ENCODE measurements around the gene COA5. TPM values are rescaled to one million over a fixed set of nuclear protein-coding genes. Genes with fewer than 3 reads are reported as not detected.

The COA5 gene
- polyA plus RNA-seq, 2 of the 4 experiments (the other 2 are of a cell fraction), result 32.7 to 43.3 TPM

- no peak for DNase-seq (ENCODE audit: low read depth in 1 of 2, low spot score in 1 of 2)
- Histone ChIP-seq H3K4me2 (no peak overlapping the region), H3K4me1 (no peaks in the 10 kb centered on the region), H3K27ac (no peak overlapping the region), H3K9me3 (no peaks in the 10 kb centered on the region), H3K4me3 (no peak overlapping the region)
- ATAC-seq, result no peak
- 93% methylated on average over 7 of the region's 7 CpGs for WGBS (ENCODE audit: missing lambda C conversion rate)
- TF ChIP-seq NR3C1 (IDR thresholded peaks at IDR 0.05) (no peak), ATOH8 (CRISPR knock-in tag; IDR thresholded peaks at IDR 0.05; ENCODE audit: low read depth) (no peak), HEYL (CRISPR knock-in tag; IDR thresholded peaks at IDR 0.05) (no peak), CTCF (IDR thresholded peaks at IDR 0.05) (no peak), KDM5A (IDR thresholded peaks at IDR 0.05) (no peak), ESRRA (IDR thresholded peaks at IDR 0.05; ENCODE audit: borderline replicate concordance, low read length) (no peak), NPAS2 (CRISPR knock-in tag; IDR thresholded peaks at IDR 0.05; ENCODE audit: borderline replicate concordance) (no peak), FOSB (CRISPR knock-in tag; IDR thresholded peaks at IDR 0.05) (no peak), PHF8 (IDR thresholded peaks at IDR 0.05; ENCODE audit: borderline replicate concordance, low read depth) (no peak)
- POLR2A ChIA-PET, result no interaction called here
- CTCF ChIA-PET, result interaction anchor here (0.8 to 1.5 kb wide), 2 partner anchors 14 to 171 kb away, joined by 4 read pairs; no protein-coding TSS in a partner anchor
- FAIRE-seq, result no peak
Measured at GRCh38 chr2:98583276-98583675, 25.0 kb downstream of the COA5 start.

GRCh38 chr2:98582523-98582922 lies 25.8 kb downstream of the COA5 start:
- ChIA-PET CTCF (no interaction called here), POLR2A (no interaction called here)
- WGBS (ENCODE audit: missing lambda C conversion rate), result 93% methylated on average over 9 of the region's 9 CpGs
- TF ChIP-seq FOXS1 (CRISPR knock-in tag; IDR thresholded peaks at IDR 0.05) (no peak), TP53 (CRISPR knock-in tag; IDR thresholded peaks at IDR 0.05) (no peak)
- no peak for ATAC-seq
- Histone ChIP-seq H3K4me1 (no peaks in the 10 kb centered on the region), H3K4me2 (no peak overlapping the region), H3K9me3 (no peaks in the 10 kb centered on the region), H3K27ac (no peak overlapping the region), H3K4me3 (no peak overlapping the region)
- DNase-seq (ENCODE audit: low read depth in 1 of 2, low spot score in 1 of 2), result no peak
- no peak for FAIRE-seq

GRCh38 chr2:98580656-98581284 lies 27.5 kb downstream of the COA5 start:
- no peak overlapping the region for H3K27ac ChIP-seq
- H3K4me2 ChIP-seq, result no peak overlapping the region
- no peak for TF ChIP-seq PHF8 (IDR thresholded peaks at IDR 0.05; ENCODE audit: borderline replicate concordance, low read depth)
- TF ChIP-seq POLR2AphosphoS2 (conservative IDR thresholded peaks at IDR 0.05; ENCODE audit: low read length), result no peak
- no peak for TF ChIP-seq CEBPB (IDR thresholded peaks at IDR 0.05)
- TF ChIP-seq EHMT2 (IDR thresholded peaks at IDR 0.05; ENCODE audit: low read depth), result no peak
- TF ChIP-seq FOSB (CRISPR knock-in tag; IDR thresholded peaks at IDR 0.05), result no peak
- no peak for TF ChIP-seq ZSCAN20 (CRISPR knock-in tag; IDR thresholded peaks at IDR 0.05)
- no peak for TF ChIP-seq KDM1A (IDR thresholded peaks at IDR 0.05; ENCODE audit: low read depth)
- TF ChIP-seq ZC3H11A (IDR thresholded peaks at IDR 0.05), result no peak
- TF ChIP-seq HEYL (CRISPR knock-in tag; IDR thresholded peaks at IDR 0.05), result no peak
- no peak for TF ChIP-seq REST (IDR thresholded peaks at IDR 0.05)
- no peak for TF ChIP-seq FOSL2 (IDR thresholded peaks at IDR 0.05)
- no peak for TF ChIP-seq FOSL2 (CRISPR knock-in tag; IDR thresholded peaks at IDR 0.05)
- no peak for TF ChIP-seq POLR2A (IDR thresholded peaks at IDR 0.05; ENCODE audit: low read length)
- TF ChIP-seq NPAS2 (CRISPR knock-in tag; IDR thresholded peaks at IDR 0.05; ENCODE audit: borderline replicate concordance), result no peak
- no peak for TF ChIP-seq EP300 (IDR thresholded peaks at IDR 0.05)
- 92% methylated on average over 9 of the region's 10 CpGs for WGBS (ENCODE audit: missing lambda C conversion rate)
- no peaks in the 10 kb centered on the region for H3K4me1 ChIP-seq
- ChIA-PET POLR2A (no interaction called here), CTCF (interaction anchor here (3.6 kb wide), 1 partner anchor 11 kb away, joined by 20 read pairs; no protein-coding TSS in a partner anchor)
- no peak overlapping the region for H3K4me3 ChIP-seq
- DNase-seq (ENCODE audit: low read depth in 1 of 2, low spot score in 1 of 2) (no peak), FAIRE-seq (no peak), ATAC-seq (peak in 1 of 2 experiments; percentile 43; a peak in 2 of 6 replicates)
- H3K9me3 ChIP-seq, result no peaks in the 10 kb centered on the region
